KMS-11 (cell line): ENCODE data around the gene EXO1.

Experiments used
- H2AFZ ChIP-seq: fragments of 200-600 bp; sonication (generic); 2 replicates; pipeline ENCODE4 v1.6.1; 2016; ENCODE audit warnings: antibody characterized with exemption, mixed run types, low read depth
- H3K27ac ChIP-seq: fragments of 200-600 bp; sonication (generic); 2 replicates; pipeline ENCODE4 v1.6.1; 2016; ENCODE audit warnings: mild to moderate bottlenecking, mixed run types
- H3K27me3 ChIP-seq: fragments of 200-600 bp; sonication (generic); 2 replicates; pipeline ENCODE4 v1.6.1; 2017; ENCODE audit warnings: mild to moderate bottlenecking, low read depth, mixed run types, moderate library complexity; ENCODE audit not compliant: insufficient read depth
- H3K36me3 ChIP-seq: fragments of 200-600 bp; sonication (generic); 2 replicates; pipeline ENCODE4 v1.6.1; 2017; ENCODE audit warnings: mild to moderate bottlenecking, mixed run types; ENCODE audit not compliant: insufficient read depth
- H3K4me1 ChIP-seq: fragments of 200-600 bp; sonication (generic); 2 replicates; pipeline ENCODE4 v1.6.1; 2016; ENCODE audit warnings: mild to moderate bottlenecking, low read depth, mixed run types; ENCODE audit not compliant: poor library complexity, severe bottlenecking
- H3K4me2 ChIP-seq: fragments of 200-600 bp; sonication (generic); 2 replicates; pipeline ENCODE4 v1.7.0; 2016; ENCODE audit warnings: mild to moderate bottlenecking, mixed run types
- H3K4me3 ChIP-seq: fragments of 200-600 bp; sonication (generic); IDR thresholded peaks from 2 replicates; pipeline ENCODE4 v1.6.1; 2017; ENCODE audit warnings: low read depth, low read length, mixed read lengths; ENCODE audit not compliant: insufficient read depth
- H3K79me2 ChIP-seq: fragments of 200-600 bp; sonication (generic); 2 replicates; pipeline ENCODE4 v1.6.1; 2016; ENCODE audit warnings: low read depth, mixed run types; ENCODE audit not compliant: insufficient read depth
- H3K9ac ChIP-seq: fragments of 200-600 bp; sonication (generic); 2 replicates; pipeline ENCODE4 v1.6.1; 2016; ENCODE audit warnings: mild to moderate bottlenecking, mixed run types
- H4K20me1 ChIP-seq: fragments of 200-600 bp; sonication (generic); 2 replicates; pipeline ENCODE4 v1.6.1; 2016; ENCODE audit warnings: mild to moderate bottlenecking, mixed run types; ENCODE audit not compliant: insufficient read depth
- TF ChIP-seq, protein P1 (sequence below): fragments of 200-600 bp; sonication (generic); conservative IDR thresholded peaks from 2 replicates; pipeline ENCODE4 v1.6.1; 2017; ENCODE audit warnings: low read depth, mild to moderate bottlenecking, antibody characterized with exemption, low read length, moderate library complexity, mixed read lengths

EXO1 gene

GRCh38 chr1:241870336-241870735, 22.3 kb downstream of the EXO1 start:
- no peak overlapping the region for H3K27ac ChIP-seq
- H3K4me3 ChIP-seq, result no peak overlapping the region
- no peaks in the 10 kb centered on the region for H3K79me2 ChIP-seq
- H2AFZ ChIP-seq, result no peak overlapping the region
- no peaks in the 10 kb centered on the region for H3K27me3 ChIP-seq
- H3K36me3 ChIP-seq, result no peaks in the 10 kb centered on the region; the same call in 1 of the 2 replicates
- H3K4me1 ChIP-seq, result peaks cover 14% of the 10 kb centered on the region
- TF ChIP-seq, protein P1, sequence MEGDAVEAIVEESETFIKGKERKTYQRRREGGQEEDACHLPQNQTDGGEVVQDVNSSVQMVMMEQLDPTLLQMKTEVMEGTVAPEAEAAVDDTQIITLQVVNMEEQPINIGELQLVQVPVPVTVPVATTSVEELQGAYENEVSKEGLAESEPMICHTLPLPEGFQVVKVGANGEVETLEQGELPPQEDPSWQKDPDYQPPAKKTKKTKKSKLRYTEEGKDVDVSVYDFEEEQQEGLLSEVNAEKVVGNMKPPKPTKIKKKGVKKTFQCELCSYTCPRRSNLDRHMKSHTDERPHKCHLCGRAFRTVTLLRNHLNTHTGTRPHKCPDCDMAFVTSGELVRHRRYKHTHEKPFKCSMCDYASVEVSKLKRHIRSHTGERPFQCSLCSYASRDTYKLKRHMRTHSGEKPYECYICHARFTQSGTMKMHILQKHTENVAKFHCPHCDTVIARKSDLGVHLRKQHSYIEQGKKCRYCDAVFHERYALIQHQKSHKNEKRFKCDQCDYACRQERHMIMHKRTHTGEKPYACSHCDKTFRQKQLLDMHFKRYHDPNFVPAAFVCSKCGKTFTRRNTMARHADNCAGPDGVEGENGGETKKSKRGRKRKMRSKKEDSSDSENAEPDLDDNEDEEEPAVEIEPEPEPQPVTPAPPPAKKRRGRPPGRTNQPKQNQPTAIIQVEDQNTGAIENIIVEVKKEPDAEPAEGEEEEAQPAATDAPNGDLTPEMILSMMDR, result no peak
- no peaks in the 10 kb centered on the region; the same call in 1 of the 2 replicates for H4K20me1 ChIP-seq
- no peak overlapping the region for H3K4me2 ChIP-seq
- no peak overlapping the region for H3K9ac ChIP-seq

DNA sequence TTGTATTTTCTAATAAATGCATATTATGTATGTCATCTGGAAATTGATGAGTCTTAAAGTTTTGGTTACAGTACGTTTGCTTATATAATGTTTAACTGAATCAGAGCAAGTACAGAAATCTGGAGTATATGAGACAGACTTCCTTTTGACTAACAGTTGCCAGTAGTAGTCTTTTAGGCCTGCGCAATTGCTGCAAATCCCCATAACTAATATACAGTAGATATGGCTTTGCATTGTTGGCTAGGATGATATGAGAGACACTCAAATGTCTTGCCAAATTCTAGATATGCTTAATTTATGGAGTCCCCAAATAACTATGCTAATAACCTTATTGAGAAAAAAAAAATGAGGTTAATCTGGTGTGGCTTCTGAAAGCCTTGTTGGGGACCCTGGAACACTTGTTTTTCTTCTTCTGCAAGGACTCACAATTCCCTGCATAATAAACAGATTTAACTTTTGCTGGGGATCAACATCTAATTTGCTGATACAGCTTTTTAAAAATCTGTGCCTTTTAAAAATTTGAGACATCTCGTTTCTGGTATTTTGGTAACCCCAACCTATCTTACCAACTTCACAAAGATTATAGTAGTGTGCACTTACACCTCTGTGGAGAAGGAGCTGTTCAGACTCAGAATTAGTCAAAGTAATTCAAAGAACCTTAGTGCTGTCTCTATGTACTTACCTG, 22.9 kb downstream of the EXO1 start:
- Histone ChIP-seq H3K27me3 (no peaks in the 10 kb centered on the region), H3K4me1 (peaks cover 14% of the 10 kb centered on the region), H3K27ac (no peak overlapping the region), H3K36me3 (no peaks in the 10 kb centered on the region; the same call in 1 of the 2 replicates), H3K9ac (no peak overlapping the region), H3K4me2 (no peak overlapping the region), H2AFZ (no peak overlapping the region), H4K20me1 (no peaks in the 10 kb centered on the region; the same call in 1 of the 2 replicates), H3K4me3 (no peak overlapping the region), H3K79me2 (no peaks in the 10 kb centered on the region)
- TF ChIP-seq, protein P1, result no peak

DNA sequence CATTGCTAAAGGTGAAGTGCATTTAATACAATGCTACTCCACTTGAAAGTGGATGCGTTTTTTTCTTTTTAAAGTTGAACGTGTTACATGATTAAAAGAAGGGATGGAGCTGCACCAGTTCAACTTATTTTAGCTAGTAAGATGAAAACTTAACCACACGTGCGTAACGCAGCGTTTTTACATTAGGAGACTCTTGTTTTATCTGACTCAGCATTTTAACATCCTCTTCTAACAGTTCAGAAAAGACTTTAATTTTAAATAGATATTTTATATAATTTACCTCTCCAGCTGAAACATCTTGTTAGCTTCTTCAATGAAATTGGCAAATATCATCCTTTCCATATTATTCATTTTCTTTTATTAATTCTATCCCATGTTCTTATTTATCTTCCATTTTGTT, 33.4 kb downstream of the EXO1 start:
- H2AFZ ChIP-seq, result no peak overlapping the region
- H3K9ac ChIP-seq, result no peak overlapping the region
- H3K27ac ChIP-seq, result no peak overlapping the region
- no peak overlapping the region for H3K4me2 ChIP-seq
- no peak overlapping the region for H3K4me3 ChIP-seq
- no peaks in the 10 kb centered on the region for H3K27me3 ChIP-seq
- no peaks in the 10 kb centered on the region for H4K20me1 ChIP-seq
- no peaks in the 10 kb centered on the region for H3K4me1 ChIP-seq
- TF ChIP-seq, protein P1, result no peak
- H3K79me2 ChIP-seq, result no peaks in the 10 kb centered on the region
- H3K36me3 ChIP-seq, result peaks cover 5% of the 10 kb centered on the region; the same call in 1 of the 2 replicates

DNA sequence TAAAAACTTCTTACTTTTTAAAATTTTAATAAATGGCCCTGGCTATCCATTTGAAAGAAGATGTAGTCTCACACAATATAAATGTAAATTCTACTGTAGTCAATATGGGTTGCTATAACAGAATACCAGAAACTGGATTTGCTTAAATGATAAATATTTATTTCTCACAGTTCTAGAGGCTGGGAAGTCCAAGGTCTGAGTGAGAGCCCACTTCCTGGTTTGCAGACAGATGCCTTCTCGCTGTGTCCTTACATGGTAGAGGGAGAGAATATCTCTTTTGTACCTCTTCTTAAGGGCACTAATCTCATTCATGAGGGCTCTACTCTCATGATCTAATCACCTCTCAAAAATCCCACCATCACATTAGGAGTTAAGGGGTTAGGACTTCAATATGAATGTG, 35.2 kb downstream of the EXO1 start:
- no peak overlapping the region for H3K4me3 ChIP-seq
- H2AFZ ChIP-seq, result no peak overlapping the region
- H3K27ac ChIP-seq, result no peak overlapping the region
- TF ChIP-seq, protein P1, result no peak
- H4K20me1 ChIP-seq, result no peaks in the 10 kb centered on the region
- no peak overlapping the region for H3K4me2 ChIP-seq
- no peaks in the 10 kb centered on the region for H3K27me3 ChIP-seq
- no peak overlapping the region for H3K9ac ChIP-seq
- peaks cover 9% of the 10 kb centered on the region; the same call in 1 of the 2 replicates for H3K36me3 ChIP-seq
- H3K79me2 ChIP-seq, result no peaks in the 10 kb centered on the region
- peaks cover 12% of the 10 kb centered on the region for H3K4me1 ChIP-seq
